Upper lobe of right lung (tissue), 1 donor: ENCODE data around the gene TENM4. TPM values are rescaled to one million over a fixed set of nuclear protein-coding genes. Genes with fewer than 3 reads are reported as not detected.

Experiments
- ATAC-seq: fragments of 200-7000 bp; cut with Tn5 transposase; one replicate; pipeline ENCODE4 v1.9.1; 2020; ENCODE audit warnings: mild to moderate bottlenecking, moderate library complexity
- DNase-seq: peaks from one replicate; pipeline ENCODE4 v3.0.0-alpha.2; 2020
- H3K27ac ChIP-seq: fragments of 200-600 bp; one replicate; pipeline ENCODE4 v1.8.0; 2022
- H3K27me3 ChIP-seq: fragments of 200-600 bp; one replicate; pipeline ENCODE4 v1.8.0; 2022; ENCODE audit warnings: mild to moderate bottlenecking
- H3K36me3 ChIP-seq: fragments of 200-600 bp; one replicate; pipeline ENCODE4 v1.8.0; 2022
- H3K4me1 ChIP-seq: fragments of 200-600 bp; one replicate; pipeline ENCODE4 v1.8.0; 2022
- H3K4me3 ChIP-seq: fragments of 200-600 bp; one replicate; pipeline ENCODE4 v1.8.0; 2022; ENCODE audit warnings: mild to moderate bottlenecking
- H3K9me3 ChIP-seq: fragments of 200-600 bp; one replicate; pipeline ENCODE4 v1.8.0; 2022
- intact Hi-C: fragments of 100-400 bp; cut with DNase I; formaldehyde crosslinking; loops from one replicate; pipeline ENCODE4 v1.11.0; 2022
- total RNA-seq: library from RNA; stranded (reverse); fragmentation: NEBNext Ultra II Directional; extraction: Animal tissue kit (Norgen Biotek cat#: 25700); gene quantifications from one replicate; pipeline ENCODE4 v1.2.1, GENCODE V29; 2021
- TF ChIP-seq, protein P1 (sequence below): fragments of 200-600 bp; IDR thresholded peaks from one replicate; pipeline ENCODE4 v1.8.0; 2022; ENCODE audit warnings: antibody characterized with exemption
- donor health status: DM: no; HTN: yes; CAD: no; lungs with severe emphysema.

Gene TENM4
- total RNA-seq, 1 donor from 2014 or later, result 4.3 TPM

DNA sequence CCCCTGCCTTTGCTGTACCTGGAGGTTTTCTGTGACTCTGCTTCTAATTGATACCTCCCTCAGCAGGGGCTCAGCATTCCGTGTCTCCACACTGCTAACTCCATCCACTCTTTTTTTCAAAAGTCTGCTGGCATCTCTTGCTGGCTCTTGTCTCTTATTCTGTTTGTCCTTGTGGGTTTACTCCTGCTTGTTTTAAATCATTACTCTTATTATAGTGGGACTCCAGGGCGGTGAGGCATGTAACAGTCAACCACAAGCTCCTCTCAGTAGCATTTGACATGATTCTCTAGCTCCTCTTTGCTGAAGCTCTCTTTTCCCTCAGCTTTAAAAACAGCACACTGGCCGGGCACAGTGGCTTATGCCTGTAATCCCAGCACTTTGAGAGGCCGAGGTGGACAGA lies 605.9 kb downstream of the TENM4 start:
- TF ChIP-seq, protein P1, sequence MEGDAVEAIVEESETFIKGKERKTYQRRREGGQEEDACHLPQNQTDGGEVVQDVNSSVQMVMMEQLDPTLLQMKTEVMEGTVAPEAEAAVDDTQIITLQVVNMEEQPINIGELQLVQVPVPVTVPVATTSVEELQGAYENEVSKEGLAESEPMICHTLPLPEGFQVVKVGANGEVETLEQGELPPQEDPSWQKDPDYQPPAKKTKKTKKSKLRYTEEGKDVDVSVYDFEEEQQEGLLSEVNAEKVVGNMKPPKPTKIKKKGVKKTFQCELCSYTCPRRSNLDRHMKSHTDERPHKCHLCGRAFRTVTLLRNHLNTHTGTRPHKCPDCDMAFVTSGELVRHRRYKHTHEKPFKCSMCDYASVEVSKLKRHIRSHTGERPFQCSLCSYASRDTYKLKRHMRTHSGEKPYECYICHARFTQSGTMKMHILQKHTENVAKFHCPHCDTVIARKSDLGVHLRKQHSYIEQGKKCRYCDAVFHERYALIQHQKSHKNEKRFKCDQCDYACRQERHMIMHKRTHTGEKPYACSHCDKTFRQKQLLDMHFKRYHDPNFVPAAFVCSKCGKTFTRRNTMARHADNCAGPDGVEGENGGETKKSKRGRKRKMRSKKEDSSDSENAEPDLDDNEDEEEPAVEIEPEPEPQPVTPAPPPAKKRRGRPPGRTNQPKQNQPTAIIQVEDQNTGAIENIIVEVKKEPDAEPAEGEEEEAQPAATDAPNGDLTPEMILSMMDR, result no peak
- H3K4me3 ChIP-seq, result no peak overlapping the region
- intact Hi-C loops, result no loop called here

DNA sequence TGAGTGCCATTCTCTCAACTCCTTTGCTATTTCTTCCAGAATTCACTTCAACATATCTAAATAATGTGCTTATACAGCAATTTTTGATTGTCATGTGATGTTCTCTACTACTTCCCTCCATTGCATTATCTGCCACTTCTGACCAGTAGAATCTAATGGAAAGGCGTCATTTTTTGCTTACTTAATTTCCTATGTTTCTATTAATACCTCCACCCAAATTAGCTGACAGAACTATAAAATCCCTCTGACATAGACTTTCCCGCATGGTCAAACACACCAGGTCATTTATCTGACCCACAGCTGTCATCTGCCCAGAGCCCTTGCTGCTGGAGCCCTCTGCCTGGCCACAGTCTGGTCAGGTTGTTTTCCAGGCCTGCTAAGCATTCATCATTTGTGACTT lies 607.6 kb downstream of the TENM4 start:
- H3K4me1 ChIP-seq, result no peaks in the 10 kb centered on the region
- DNase-seq, result no peak
- TF ChIP-seq, protein P1, result no peak
- H3K4me3 ChIP-seq, result no peak overlapping the region
- intact Hi-C loops, result no loop called here
- peak; percentile 43 for ATAC-seq
- no peaks in the 10 kb centered on the region for H3K36me3 ChIP-seq
- no peaks in the 10 kb centered on the region for H3K27me3 ChIP-seq
- no peak overlapping the region for H3K27ac ChIP-seq
- no peaks in the 10 kb centered on the region for H3K9me3 ChIP-seq

More for the DNA sequence above, 605.9 kb downstream of the TENM4 start:
- Histone ChIP-seq H3K9me3 (no peaks in the 10 kb centered on the region), H3K27me3 (no peaks in the 10 kb centered on the region), H3K4me1 (no peaks in the 10 kb centered on the region), H3K27ac (no peak overlapping the region), H3K36me3 (no peaks in the 10 kb centered on the region)
- ATAC-seq (no peak), DNase-seq (no peak)

DNA sequence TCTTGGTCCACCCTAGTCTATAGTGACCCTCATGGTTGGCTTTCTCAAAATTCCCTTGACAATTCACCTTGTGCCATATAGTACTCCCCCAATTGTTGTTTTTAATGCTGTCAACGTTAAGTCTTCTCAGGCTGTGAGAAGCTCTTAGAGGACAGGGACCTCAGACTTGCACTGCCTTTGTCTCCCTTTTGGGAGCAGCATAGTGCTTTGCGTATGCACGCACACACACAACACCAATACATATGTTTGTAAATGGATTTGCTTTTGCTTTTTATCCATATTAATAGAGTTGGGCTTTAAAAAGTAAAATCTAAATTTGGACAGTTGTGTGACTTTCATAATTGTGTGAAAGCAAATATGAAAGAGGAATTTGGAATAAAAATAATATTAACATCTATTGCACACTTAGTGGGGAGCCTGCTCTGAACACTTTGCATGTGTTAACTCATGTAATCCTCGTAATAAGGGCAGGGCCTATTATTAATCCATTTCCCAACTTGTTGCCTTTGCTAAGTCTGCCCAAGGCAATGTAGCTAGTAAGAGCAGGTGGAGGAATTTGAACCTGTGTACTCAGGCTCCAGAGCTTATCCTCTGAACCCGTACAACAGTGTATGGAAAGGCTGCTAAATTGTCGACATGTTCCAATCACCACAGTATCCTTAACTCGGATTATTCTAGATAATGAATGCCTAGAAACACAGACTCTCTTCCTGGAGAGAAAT lies 608.4 kb downstream of the TENM4 start:
- ATAC-seq (no peak), DNase-seq (no peak)
- no peaks in the 10 kb centered on the region for H3K4me1 ChIP-seq
- intact Hi-C loops, result no loop called here
- no peaks in the 10 kb centered on the region for H3K27me3 ChIP-seq
- H3K27ac ChIP-seq, result no peak overlapping the region
- no peaks in the 10 kb centered on the region for H3K36me3 ChIP-seq
- no peaks in the 10 kb centered on the region for H3K9me3 ChIP-seq
- no peak overlapping the region for H3K4me3 ChIP-seq
- TF ChIP-seq, protein P1, result no peak

DNA sequence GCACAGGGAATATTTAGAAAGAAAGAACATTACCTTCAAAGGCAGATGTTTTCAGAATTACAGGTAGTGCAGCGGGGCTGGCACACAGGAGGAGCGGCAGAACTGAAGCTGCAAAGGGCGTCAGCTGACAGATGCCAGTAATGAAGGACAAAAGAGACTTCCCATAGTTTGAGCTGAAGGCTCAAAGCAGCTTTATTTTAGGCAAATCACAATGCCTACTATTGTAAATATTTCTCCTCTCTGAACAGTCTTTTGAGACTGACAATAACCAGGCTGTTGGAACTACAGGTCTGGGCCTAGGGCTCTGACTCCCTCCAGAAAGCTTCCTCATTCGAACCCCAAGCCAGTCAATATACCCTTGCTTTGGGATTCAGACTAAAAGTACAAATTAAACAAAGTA lies 609.3 kb downstream of the TENM4 start:
- Histone ChIP-seq H3K9me3 (no peaks in the 10 kb centered on the region), H3K4me3 (no peak overlapping the region), H3K27ac (no peak overlapping the region), H3K27me3 (no peaks in the 10 kb centered on the region), H3K36me3 (no peaks in the 10 kb centered on the region), H3K4me1 (no peaks in the 10 kb centered on the region)
- ATAC-seq (no peak), DNase-seq (no peak)
- TF ChIP-seq, protein P1, result no peak
- intact Hi-C loops, result no loop called here

DNA sequence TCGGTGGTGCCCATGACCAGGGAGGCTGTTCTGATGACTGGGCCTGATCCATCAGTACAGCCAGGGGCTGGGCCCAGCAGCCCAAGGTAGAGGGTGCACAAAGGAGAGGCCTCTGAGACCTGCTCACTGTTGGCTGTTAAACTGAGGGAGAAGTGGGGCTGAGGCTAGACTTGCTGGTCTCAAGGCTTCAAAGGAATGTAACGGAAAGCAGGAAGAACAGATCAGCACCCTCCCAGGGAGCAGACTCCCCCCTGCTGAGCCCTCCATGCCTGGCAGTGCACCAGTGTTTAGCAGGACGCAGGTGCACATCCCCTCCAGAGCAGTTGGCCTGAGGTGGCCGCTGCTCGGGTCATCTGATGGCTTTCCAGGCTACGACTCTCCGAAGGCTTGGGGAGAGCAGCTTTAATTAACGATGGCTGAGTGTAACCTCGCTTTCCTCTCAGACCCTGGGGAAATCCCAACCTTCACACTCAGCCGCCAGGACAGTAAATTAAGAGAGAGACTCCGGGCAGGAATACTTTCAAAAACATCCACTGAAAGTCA lies 610.5 kb downstream of the TENM4 start:
- intact Hi-C loops, result no loop called here
- Histone ChIP-seq H3K9me3 (no peaks in the 10 kb centered on the region), H3K27me3 (no peaks in the 10 kb centered on the region), H3K36me3 (no peaks in the 10 kb centered on the region), H3K4me3 (no peak overlapping the region), H3K4me1 (peaks cover 9% of the 10 kb centered on the region), H3K27ac (no peak overlapping the region)
- ATAC-seq (no peak), DNase-seq (no peak)
- TF ChIP-seq, protein P1, result no peak
